ENCODE measurements around the gene EIF2S3. TPM values are rescaled to one million over a fixed set of nuclear protein-coding genes. Genes with fewer than 3 reads are reported as not detected.

EIF2S3 gene
- total and polyA plus RNA-seq, 2 of the 13 experiments (the other 11 are each of a cell fraction or from before 2014, with no cell fraction given), result 61.0 to 183 TPM

DNA sequence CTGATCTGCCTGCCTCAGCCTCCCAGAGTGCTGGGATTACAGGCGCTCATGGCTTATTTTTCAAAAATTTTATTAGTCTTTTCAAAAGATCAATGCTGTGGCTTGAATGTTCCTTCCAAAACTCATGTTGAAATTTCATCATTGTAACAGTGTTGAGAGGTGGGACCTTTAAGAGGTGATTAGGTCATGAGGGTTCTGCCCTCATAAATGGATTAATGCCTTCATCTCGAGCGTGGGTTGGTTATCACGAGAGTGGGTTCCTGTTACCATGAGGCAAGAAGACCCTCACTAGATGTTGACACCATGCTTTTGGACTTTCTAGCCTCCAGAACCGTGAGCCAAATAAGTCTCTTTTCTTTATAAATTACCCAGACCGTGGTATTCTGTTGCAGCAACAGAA is 30.3 kb downstream of the EIF2S3 start:
- ATAC-seq, result no peak
- no peaks in the 10 kb centered on the region for H3K9me3 ChIP-seq (ENCODE audit: low read length)
- intact Hi-C loops (cut with micrococcal nuclease; ENCODE audit: unreplicated experiment) (no loop called here), in situ Hi-C loops (cut with HindIII; ENCODE audit: extremely low pct_ligation_motif_present, low pct_unique_long_range_greater_than_20kb) (no loop called here)
- H3K4me2 ChIP-seq (ENCODE audit: low read depth, low read length), result no peak overlapping the region
- no peaks in the 10 kb centered on the region for H3K4me1 ChIP-seq (ENCODE audit: insufficient read depth, low read length)
- ChIA-PET POLR2A (no interaction called here), CTCF (ENCODE audit: low intra/inter-chr PET ratio, low total read pairs) (no interaction called here)
- H3K27me3 ChIP-seq (ENCODE audit: control insufficient read depth in 1 of 2, insufficient read depth in 2 of 2, low read length in 2 of 2), result no peaks in the 10 kb centered on the region
- no peaks in the 10 kb centered on the region for H3K79me2 ChIP-seq (ENCODE audit: insufficient read depth, low read length)
- no peak for DNase-seq (ENCODE audit: low spot score)
- no TSS peak for BruUV-seq (replicated peaks)
- H3K36me3 ChIP-seq (replicated peaks in 1 of 2; ENCODE audit: control insufficient read depth in 1 of 2, insufficient read depth in 2 of 2, low read length in 2 of 2), result no peaks in the 10 kb centered on the region
- peak; percentile 18 for FAIRE-seq
- H2AFZ ChIP-seq (ENCODE audit: low read length), result no peak overlapping the region
- H3K4me3 ChIP-seq (replicated peaks in 1 of 3; ENCODE audit: insufficient read depth in 1 of 3, low read depth in 2 of 3, low read length in 3 of 3), result no peak overlapping the region
- 89% methylated on average over 3 of the region's 6 CpGs for WGBS (ENCODE audit: low lambda C conversion rate)
- no peak overlapping the region for H3K9ac ChIP-seq (ENCODE audit: insufficient read depth, low read depth, low read length)
- no peaks in the 10 kb centered on the region for H4K20me1 ChIP-seq (ENCODE audit: insufficient read depth, low read length)
- H3K27ac ChIP-seq (ENCODE audit: extremely low read length, insufficient read depth, low read length), result no peak overlapping the region
- TF ChIP-seq RARA (CRISPR knock-in tag; IDR thresholded peaks at IDR 0.05), result no peak
- TF ChIP-seq, protein P1, sequence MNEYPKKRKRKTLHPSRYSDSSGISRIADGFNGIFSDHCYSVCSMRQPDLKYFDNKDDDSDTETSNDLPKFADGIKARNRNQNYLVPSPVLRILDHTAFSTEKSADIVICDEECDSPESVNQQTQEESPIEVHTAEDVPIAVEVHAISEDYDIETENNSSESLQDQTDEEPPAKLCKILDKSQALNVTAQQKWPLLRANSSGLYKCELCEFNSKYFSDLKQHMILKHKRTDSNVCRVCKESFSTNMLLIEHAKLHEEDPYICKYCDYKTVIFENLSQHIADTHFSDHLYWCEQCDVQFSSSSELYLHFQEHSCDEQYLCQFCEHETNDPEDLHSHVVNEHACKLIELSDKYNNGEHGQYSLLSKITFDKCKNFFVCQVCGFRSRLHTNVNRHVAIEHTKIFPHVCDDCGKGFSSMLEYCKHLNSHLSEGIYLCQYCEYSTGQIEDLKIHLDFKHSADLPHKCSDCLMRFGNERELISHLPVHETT (CRISPR knock-in tag; conservative IDR thresholded peaks at IDR 0.05), result no peak
- TF ChIP-seq ZNF713 (CRISPR knock-in tag; IDR thresholded peaks at IDR 0.05), result no peak
- TF ChIP-seq, protein P2, sequence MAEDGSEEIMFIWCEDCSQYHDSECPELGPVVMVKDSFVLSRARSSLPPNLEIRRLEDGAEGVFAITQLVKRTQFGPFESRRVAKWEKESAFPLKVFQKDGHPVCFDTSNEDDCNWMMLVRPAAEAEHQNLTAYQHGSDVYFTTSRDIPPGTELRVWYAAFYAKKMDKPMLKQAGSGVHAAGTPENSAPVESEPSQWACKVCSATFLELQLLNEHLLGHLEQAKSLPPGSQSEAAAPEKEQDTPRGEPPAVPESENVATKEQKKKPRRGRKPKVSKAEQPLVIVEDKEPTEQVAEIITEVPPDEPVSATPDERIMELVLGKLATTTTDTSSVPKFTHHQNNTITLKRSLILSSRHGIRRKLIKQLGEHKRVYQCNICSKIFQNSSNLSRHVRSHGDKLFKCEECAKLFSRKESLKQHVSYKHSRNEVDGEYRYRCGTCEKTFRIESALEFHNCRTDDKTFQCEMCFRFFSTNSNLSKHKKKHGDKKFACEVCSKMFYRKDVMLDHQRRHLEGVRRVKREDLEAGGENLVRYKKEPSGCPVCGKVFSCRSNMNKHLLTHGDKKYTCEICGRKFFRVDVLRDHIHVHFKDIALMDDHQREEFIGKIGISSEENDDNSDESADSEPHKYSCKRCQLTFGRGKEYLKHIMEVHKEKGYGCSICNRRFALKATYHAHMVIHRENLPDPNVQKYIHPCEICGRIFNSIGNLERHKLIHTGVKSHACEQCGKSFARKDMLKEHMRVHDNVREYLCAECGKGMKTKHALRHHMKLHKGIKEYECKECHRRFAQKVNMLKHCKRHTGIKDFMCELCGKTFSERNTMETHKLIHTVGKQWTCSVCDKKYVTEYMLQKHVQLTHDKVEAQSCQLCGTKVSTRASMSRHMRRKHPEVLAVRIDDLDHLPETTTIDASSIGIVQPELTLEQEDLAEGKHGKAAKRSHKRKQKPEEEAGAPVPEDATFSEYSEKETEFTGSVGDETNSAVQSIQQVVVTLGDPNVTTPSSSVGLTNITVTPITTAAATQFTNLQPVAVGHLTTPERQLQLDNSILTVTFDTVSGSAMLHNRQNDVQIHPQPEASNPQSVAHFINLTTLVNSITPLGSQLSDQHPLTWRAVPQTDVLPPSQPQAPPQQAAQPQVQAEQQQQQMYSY (CRISPR knock-in tag; IDR thresholded peaks at IDR 0.05), result no peak
- TF ChIP-seq, protein P3, sequence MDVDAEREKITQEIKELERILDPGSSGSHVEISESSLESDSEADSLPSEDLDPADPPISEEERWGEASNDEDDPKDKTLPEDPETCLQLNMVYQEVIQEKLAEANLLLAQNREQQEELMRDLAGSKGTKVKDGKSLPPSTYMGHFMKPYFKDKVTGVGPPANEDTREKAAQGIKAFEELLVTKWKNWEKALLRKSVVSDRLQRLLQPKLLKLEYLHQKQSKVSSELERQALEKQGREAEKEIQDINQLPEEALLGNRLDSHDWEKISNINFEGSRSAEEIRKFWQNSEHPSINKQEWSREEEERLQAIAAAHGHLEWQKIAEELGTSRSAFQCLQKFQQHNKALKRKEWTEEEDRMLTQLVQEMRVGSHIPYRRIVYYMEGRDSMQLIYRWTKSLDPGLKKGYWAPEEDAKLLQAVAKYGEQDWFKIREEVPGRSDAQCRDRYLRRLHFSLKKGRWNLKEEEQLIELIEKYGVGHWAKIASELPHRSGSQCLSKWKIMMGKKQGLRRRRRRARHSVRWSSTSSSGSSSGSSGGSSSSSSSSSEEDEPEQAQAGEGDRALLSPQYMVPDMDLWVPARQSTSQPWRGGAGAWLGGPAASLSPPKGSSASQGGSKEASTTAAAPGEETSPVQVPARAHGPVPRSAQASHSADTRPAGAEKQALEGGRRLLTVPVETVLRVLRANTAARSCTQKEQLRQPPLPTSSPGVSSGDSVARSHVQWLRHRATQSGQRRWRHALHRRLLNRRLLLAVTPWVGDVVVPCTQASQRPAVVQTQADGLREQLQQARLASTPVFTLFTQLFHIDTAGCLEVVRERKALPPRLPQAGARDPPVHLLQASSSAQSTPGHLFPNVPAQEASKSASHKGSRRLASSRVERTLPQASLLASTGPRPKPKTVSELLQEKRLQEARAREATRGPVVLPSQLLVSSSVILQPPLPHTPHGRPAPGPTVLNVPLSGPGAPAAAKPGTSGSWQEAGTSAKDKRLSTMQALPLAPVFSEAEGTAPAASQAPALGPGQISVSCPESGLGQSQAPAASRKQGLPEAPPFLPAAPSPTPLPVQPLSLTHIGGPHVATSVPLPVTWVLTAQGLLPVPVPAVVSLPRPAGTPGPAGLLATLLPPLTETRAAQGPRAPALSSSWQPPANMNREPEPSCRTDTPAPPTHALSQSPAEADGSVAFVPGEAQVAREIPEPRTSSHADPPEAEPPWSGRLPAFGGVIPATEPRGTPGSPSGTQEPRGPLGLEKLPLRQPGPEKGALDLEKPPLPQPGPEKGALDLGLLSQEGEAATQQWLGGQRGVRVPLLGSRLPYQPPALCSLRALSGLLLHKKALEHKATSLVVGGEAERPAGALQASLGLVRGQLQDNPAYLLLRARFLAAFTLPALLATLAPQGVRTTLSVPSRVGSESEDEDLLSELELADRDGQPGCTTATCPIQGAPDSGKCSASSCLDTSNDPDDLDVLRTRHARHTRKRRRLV (CRISPR knock-in tag; IDR thresholded peaks at IDR 0.05), result no peak
- TF ChIP-seq, protein P4, sequence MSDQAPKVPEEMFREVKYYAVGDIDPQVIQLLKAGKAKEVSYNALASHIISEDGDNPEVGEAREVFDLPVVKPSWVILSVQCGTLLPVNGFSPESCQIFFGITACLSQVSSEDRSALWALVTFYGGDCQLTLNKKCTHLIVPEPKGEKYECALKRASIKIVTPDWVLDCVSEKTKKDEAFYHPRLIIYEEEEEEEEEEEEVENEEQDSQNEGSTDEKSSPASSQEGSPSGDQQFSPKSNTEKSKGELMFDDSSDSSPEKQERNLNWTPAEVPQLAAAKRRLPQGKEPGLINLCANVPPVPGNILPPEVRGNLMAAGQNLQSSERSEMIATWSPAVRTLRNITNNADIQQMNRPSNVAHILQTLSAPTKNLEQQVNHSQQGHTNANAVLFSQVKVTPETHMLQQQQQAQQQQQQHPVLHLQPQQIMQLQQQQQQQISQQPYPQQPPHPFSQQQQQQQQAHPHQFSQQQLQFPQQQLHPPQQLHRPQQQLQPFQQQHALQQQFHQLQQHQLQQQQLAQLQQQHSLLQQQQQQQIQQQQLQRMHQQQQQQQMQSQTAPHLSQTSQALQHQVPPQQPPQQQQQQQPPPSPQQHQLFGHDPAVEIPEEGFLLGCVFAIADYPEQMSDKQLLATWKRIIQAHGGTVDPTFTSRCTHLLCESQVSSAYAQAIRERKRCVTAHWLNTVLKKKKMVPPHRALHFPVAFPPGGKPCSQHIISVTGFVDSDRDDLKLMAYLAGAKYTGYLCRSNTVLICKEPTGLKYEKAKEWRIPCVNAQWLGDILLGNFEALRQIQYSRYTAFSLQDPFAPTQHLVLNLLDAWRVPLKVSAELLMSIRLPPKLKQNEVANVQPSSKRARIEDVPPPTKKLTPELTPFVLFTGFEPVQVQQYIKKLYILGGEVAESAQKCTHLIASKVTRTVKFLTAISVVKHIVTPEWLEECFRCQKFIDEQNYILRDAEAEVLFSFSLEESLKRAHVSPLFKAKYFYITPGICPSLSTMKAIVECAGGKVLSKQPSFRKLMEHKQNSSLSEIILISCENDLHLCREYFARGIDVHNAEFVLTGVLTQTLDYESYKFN (CRISPR knock-in tag; conservative IDR thresholded peaks at IDR 0.05), result no peak
- no peak for TF ChIP-seq SOX13 (IDR thresholded peaks at IDR 0.05)
- no peak for TF ChIP-seq SOX13 (CRISPR knock-in tag; conservative IDR thresholded peaks at IDR 0.05 in 1 of 2, IDR thresholded peaks at IDR 0.05 in 1 of 2)
- TF ChIP-seq CHCHD3 (CRISPR knock-in tag; IDR thresholded peaks at IDR 0.05), result no peak
